Mononuclear cell (primary cell): ENCODE data around the gene OBSCN. TPM values are rescaled to one million over a fixed set of nuclear protein-coding genes. Genes with fewer than 3 reads are reported as not detected.
"Not testable (repeated sequence)": the region's sequence is repeated elsewhere in the genome, so short reads cannot be mapped to it uniquely, and the experiment has no call there.

Source experiments
- H3K27me3 ChIP-seq: 2 replicates; pipeline ENCODE4 v1.6.0; 2011; ENCODE audit warnings: low read length, control low read depth; ENCODE audit not compliant: insufficient read depth
- H3K4me1 ChIP-seq: 2 replicates; pipeline ENCODE4 v1.5.1; 2011; ENCODE audit warnings: mild to moderate bottlenecking, low read length, control low read depth; ENCODE audit not compliant: insufficient read depth
- H3K4me3 ChIP-seq: 2 replicates; pipeline ENCODE4 v1.5.1; 2011; ENCODE audit warnings: mild to moderate bottlenecking, low read length, moderate library complexity
- H3K9me3 ChIP-seq: 2 replicates; pipeline ENCODE4 v1.5.1; 2011; ENCODE audit warnings: low read depth, mild to moderate bottlenecking, control low read depth, low read length
- total RNA-seq: library from RNA; depleted of rRNA; stranded (reverse); fragments of >200 nt; gene quantifications from one replicate; pipeline ENCODE4 v1.2.3, GENCODE V29; 2012

Gene OBSCN
- total RNA-seq, 1 donor, result 26.3 TPM

DNA sequence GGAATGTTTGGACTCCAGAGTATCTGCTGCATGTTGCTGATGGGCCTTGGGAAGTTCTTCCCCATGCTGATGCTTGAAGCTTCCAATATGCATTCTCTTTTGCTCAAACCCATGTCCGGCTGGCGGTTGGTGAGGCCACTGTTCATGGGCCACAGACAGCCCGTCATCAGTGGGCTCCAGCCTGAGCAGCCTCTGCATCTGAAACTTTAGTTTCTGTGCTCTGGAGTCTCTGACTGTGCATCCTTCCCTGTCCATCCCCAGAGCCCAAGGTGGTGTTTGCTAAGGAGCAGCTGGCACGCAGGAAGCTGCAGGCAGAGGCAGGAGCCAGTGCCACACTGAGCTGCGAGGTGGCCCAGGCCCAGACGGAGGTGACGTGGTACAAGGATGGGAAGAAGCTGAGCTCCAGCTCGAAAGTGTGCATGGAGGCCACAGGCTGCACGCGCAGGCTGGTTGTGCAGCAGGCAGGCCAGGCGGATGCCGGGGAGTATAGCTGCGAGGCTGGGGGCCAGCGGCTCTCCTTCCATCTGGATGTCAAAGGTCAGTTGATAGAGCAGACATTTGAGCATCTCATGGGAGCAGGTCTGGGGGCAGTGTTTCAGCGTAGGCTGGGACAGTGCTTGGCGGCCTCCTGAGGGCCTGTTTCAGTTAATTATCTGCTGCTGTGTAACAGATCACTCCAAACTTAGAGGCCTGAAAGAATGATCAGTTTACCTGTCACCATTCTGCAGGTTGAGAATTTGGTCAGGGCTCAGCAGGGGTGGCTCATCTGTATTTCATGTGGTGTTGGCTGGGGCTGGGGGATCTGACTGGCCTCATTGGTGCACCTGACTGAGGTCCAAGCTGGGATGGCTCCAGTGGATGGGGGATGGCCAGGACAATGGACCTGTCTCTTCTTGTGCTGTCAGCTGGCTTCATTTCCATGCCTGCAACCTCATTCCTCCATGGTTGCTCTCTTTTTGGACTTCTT, 16.6 kb downstream of the OBSCN start:
- no peaks in the 10 kb centered on the region for H3K27me3 ChIP-seq
- H3K4me1 ChIP-seq, result no peaks in the 10 kb centered on the region
- no peak overlapping the region for H3K4me3 ChIP-seq
- no peaks in the 10 kb centered on the region for H3K9me3 ChIP-seq

DNA sequence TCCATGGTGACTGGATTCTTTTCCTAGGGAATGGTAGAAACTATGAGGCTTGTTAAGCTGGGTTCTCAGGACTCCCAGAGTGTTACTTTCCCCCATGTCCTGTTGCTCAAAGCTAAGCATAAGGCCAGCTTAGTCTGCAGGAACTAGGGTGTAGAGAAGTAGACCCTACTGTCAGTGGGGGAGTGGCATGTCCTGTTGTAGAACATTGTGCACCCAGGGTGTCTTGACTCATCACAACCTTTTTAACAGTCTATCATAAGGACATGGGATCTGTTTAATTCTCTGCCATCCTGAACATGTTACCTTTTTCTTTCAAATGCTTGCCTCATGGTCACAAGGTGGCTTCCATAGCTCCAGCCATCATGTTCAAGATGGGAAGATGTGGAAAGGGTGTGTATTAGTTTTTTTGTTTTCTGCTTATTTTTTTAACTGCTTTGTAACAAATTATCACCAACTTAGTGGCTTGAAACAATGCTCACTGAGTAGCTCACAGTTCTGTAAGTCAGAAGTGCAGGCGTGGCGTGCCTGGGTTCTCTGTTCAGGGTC, 17.4 kb downstream of the OBSCN start:
- H3K9me3 ChIP-seq, result no peaks in the 10 kb centered on the region
- H3K4me1 ChIP-seq, result no peaks in the 10 kb centered on the region
- no peak overlapping the region for H3K4me3 ChIP-seq
- H3K27me3 ChIP-seq, result no peaks in the 10 kb centered on the region

GRCh38 chr1:228225740-228226139, 17.9 kb downstream of the OBSCN start:
- no peak overlapping the region for H3K4me3 ChIP-seq
- no peaks in the 10 kb centered on the region for H3K4me1 ChIP-seq
- no peaks in the 10 kb centered on the region for H3K9me3 ChIP-seq
- no peaks in the 10 kb centered on the region for H3K27me3 ChIP-seq

DNA sequence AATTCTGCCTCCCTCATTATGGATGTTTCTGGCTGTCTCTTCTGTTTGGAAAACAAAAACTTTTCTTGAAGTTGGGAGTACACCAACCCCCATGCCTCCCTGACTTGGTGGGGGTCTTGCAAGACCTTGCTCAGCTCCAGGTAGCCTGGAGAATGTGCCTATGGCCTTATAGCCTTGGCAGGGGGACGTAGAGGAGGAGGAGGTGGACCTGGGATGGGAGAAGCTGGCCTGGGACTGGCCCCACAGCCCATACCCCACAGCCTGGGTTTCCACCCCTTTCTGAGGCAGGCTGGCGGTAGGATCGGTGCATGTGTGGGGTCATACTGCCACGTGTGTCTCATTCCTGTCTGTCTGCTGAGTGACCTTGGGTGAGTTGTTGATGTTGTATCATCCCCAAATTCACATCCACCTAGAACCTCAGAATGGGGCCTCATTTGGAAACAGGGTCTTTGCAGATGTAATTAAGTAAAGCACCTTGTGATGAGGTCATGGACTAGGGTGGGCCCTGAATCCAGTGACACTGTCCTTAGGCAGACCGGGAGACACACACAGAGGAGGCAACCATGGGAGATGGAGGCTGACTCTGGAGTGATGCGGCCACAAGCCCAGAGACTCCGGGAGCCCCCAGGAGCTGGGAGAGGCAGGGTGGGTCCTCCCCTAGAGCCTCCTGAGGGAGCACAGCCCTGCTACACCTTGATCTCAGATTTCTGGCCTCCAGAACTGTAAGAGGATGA, 18.5 kb downstream of the OBSCN start:
- Histone ChIP-seq H3K4me3 (no peak overlapping the region), H3K9me3 (no peaks in the 10 kb centered on the region), H3K27me3 (no peaks in the 10 kb centered on the region), H3K4me1 (no peaks in the 10 kb centered on the region)

GRCh38 chr1:228226956-228227791, 19.3 kb downstream of the OBSCN start:
- no peaks in the 10 kb centered on the region for H3K9me3 ChIP-seq
- no peaks in the 10 kb centered on the region for H3K27me3 ChIP-seq
- H3K4me1 ChIP-seq, result no peaks in the 10 kb centered on the region
- no peak overlapping the region for H3K4me3 ChIP-seq

- H3K27me3 ChIP-seq, H3K4me1 ChIP-seq, H3K9me3 ChIP-seq, H3K4me3 ChIP-seq: not testable (repeated sequence)
Observed at GRCh38 chr1:228228147-228228546, 20.3 kb downstream of the OBSCN start.

DNA sequence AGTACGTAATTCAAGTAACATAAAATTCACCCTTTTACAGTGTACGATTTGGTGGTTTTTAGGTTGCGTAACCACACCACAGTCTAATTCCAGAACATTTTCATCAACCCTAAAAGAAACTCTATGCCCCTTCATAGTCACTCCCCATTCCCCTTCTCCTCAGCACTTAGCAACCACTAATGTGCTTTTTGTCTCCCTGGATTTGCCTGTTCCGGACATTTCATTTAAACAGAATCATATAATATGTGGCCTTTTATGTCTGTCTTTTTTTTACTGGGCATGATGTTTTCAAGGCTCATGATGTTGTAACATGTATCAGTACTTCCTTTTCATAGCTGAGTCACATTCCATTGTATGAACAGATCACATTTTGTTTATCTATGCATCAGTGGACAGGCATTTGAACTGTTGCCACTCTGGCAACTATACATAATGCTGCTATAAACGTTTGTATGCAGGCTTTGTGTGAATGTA, 20.8 kb downstream of the OBSCN start:
- H3K4me3 ChIP-seq, result no peak overlapping the region
- no peaks in the 10 kb centered on the region for H3K9me3 ChIP-seq
- H3K27me3 ChIP-seq, result no peaks in the 10 kb centered on the region
- no peaks in the 10 kb centered on the region for H3K4me1 ChIP-seq

DNA sequence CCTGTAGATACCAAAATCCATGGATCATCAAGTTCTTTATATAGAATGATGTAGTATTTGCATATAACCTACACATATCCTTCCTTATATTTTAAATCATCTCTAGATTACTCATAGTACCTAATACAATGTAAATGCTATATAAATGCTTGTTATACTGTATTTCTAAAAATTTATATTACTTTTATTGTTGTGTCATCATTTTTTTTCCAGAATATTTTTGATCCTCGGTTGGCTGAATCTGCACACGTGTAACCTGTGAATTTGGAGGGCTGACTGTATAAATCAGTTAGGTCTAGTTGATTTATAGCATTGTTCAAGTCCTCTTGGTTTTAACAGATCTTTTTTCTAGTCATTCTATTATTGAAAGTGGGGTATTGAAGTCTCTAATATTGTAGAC, 23.3 kb downstream of the OBSCN start:
- Histone ChIP-seq H3K27me3 (no peaks in the 10 kb centered on the region), H3K9me3 (peaks cover 11% of the 10 kb centered on the region), H3K4me3 (no peak overlapping the region), H3K4me1 (no peaks in the 10 kb centered on the region)

DNA sequence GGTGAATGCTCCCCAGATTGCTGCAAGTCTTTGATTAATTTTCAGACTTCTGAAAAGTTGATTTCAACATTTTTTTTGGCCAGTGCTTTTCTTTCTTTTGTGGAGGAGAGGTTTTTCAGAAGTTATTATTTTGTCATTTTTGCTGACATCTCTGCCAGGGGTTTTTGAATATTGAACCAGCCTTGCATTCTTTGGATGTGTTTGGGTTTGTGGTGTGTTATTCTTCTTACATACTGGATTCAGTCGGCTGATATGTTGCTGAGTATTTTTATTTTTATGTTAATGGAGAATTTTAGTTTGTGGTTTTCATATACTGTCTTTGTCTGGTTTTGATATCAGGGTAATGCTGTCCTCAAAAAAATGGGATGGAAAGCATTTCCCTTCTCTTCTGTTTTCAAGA, 25.3 kb downstream of the OBSCN start:
- Histone ChIP-seq H3K9me3 (peaks cover 11% of the 10 kb centered on the region), H3K4me1 (no peaks in the 10 kb centered on the region), H3K4me3 (no peak overlapping the region), H3K27me3 (no peaks in the 10 kb centered on the region)

DNA sequence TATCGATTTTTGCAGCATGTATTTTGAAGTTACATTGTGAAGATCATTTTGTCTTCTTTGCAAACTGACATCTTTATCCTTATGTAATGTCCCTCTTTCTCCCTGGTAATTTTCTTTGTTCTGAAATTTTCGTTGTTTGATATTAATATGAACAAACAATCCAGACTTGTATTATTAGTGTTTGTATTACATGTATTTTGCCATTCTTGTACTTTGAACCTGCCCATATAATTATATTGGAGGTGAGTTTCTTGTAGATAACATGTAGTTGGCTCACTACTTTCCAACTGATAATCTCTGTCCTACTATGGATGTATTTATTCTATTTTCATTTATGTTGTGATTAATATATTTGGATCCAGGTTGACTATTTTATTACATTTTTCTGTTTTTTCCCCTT, 27.1 kb downstream of the OBSCN start:
- no peaks in the 10 kb centered on the region for H3K4me1 ChIP-seq

DNA sequence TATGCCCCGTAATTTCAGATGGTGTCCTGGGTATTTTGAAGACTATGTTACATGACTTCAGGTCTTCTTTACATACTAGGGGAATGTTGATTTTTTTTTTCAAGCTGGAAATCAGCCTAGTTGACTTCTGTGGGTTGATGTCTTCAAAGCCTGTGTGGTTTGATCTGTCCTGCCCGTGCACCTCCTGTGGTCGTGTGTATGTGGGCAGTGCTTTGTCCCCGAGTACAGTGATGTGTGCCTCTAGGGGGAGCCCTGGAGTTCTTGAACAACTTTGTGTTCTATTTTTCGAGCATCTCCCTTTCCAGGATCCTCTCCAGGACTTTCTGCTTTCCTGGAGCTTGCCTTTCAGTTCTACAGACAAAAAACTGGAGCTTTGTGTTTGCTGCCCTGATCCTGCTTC, 28.9 kb downstream of the OBSCN start:
- Histone ChIP-seq H3K27me3 (no peaks in the 10 kb centered on the region), H3K9me3 (peaks cover 13% of the 10 kb centered on the region), H3K4me3 (no peak overlapping the region), H3K4me1 (no peaks in the 10 kb centered on the region)

More for the DNA sequence above, 27.1 kb downstream of the OBSCN start:
- H3K9me3 ChIP-seq, result peaks cover 11% of the 10 kb centered on the region
- H3K27me3 ChIP-seq, result no peaks in the 10 kb centered on the region
- H3K4me3 ChIP-seq, result no peak overlapping the region

GRCh38 chr1:228238007-228238406, 30.2 kb downstream of the OBSCN start:
- no peaks in the 10 kb centered on the region for H3K4me1 ChIP-seq
- no peaks in the 10 kb centered on the region for H3K27me3 ChIP-seq
- H3K4me3 ChIP-seq, result no peak overlapping the region
- H3K9me3 ChIP-seq, result peaks cover 26% of the 10 kb centered on the region

GRCh38 chr1:228238461-228238860, 30.6 kb downstream of the OBSCN start:
- H3K9me3 ChIP-seq, result peaks cover 28% of the 10 kb centered on the region
- H3K27me3 ChIP-seq, result no peaks in the 10 kb centered on the region
- H3K4me3 ChIP-seq, result no peak overlapping the region
- no peaks in the 10 kb centered on the region for H3K4me1 ChIP-seq

DNA sequence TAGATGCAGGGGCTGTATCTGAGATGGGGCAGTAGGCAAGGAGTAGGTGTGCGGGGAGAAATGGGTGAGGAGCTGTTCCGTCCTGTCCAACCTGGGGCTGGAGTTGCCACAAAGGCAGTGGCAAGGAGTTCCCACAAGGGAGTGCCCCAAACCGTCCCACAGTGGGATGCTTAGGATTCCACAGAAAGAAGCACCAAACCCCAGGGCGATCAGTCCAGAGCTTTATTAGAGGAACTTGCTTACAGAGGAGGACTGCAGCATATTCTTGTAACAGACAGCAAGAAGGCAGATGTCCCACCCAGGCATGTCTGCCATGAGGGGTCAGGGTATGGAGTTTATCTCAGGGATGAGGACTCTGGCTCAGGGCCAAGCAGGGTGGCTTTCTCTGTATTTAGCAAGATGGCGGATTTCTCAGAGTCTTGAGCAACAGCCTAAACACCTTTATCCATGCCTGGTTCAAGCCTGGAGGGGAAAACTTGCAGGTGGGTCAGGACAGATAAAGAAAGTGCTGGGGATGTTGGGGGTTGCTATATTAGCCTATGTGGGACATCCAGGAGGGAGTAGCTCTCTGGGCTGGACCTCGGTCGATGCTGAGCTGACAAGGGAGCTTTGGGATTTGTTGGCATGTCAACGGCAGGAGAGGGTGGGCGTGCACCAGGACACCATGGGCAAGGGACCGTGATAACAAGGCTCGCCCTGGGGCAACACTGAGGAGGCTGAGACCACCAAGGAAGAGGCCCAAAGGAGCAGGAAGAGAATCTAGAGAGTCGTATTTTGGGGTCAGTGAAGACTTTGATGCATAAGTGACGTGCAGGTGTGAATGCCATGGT, 32.8 kb downstream of the OBSCN start:
- H3K4me1 ChIP-seq, result no peaks in the 10 kb centered on the region
- H3K9me3 ChIP-seq, result peaks cover 17% of the 10 kb centered on the region
- H3K4me3 ChIP-seq, result no peak overlapping the region
- no peaks in the 10 kb centered on the region for H3K27me3 ChIP-seq
